ENCODE measurements around the gene NDUFAF2. TPM values are rescaled to one million over a fixed set of nuclear protein-coding genes. Genes with fewer than 3 reads are reported as not detected.

Gene NDUFAF2
- total and polyA plus RNA-seq, 10 of the 15 experiments (the other 5 are each of a cell fraction or from before 2014, with no cell fraction given): 22.4 to 121 (median 65.3) TPM

- Histone ChIP-seq H4K20me1 (ENCODE audit: control insufficient read depth, insufficient read depth) (no peaks in the 10 kb centered on the region), H3K4me3 (no peak overlapping the region), H2AFZ (ENCODE audit: control insufficient read depth, low read depth, low read length) (no peak overlapping the region), H3K4me1 (ENCODE audit: control insufficient read depth, insufficient read depth, low read length) (no peaks in the 10 kb centered on the region), H3K36me3 (ENCODE audit: control insufficient read depth in 2 of 2, insufficient read depth in 2 of 2, low read length in 1 of 2) (no peaks in the 10 kb centered on the region), H3K79me2 (ENCODE audit: control insufficient read depth, insufficient read depth, low read length) (no peaks in the 10 kb centered on the region), H3K4me2 (ENCODE audit: control insufficient read depth, insufficient read depth) (no peak overlapping the region), H3K9me3 (replicated peaks; ENCODE audit: control insufficient read depth, insufficient read depth, low read length) (no peaks in the 10 kb centered on the region; the same call in 1 of the 3 replicates), H3K27ac (ENCODE audit: control insufficient read depth, insufficient read depth) (no peak overlapping the region), H3K9ac (ENCODE audit: control insufficient read depth, insufficient read depth, low read length) (no peak overlapping the region), H3K27me3 (replicated peaks in 1 of 2; ENCODE audit: control insufficient read depth in 2 of 2, insufficient read depth in 2 of 2, low read length in 1 of 2) (no peaks in the 10 kb centered on the region)
- POLR2A ChIA-PET: no interaction called here
- intact Hi-C loops (cut with micrococcal nuclease; ENCODE audit: unreplicated experiment): no loop called here
- WGBS (ENCODE audit: insufficient coverage, insufficient replicate concordance, low lambda C conversion rate, missing lambda C conversion rate): 90% methylated on average over 2 of the region's 2 CpGs
- ATAC-seq (no peak), DNase-seq (ENCODE audit: low read depth, low spot score) (no peak), FAIRE-seq (no peak)
- TF ChIP-seq NFIC (IDR thresholded peaks at IDR 0.05; ENCODE audit: low read depth, low read length): no peak
- TF ChIP-seq CEBPB (IDR thresholded peaks at IDR 0.05; ENCODE audit: borderline replicate concordance in 1 of 2, low read depth in 2 of 2, low read length in 2 of 2): no peak
- no peak for TF ChIP-seq DPF2 (IDR thresholded peaks at IDR 0.05)
- no peak for TF ChIP-seq SUPT20H (IDR thresholded peaks at IDR 0.05; ENCODE audit: borderline replicate concordance, control insufficient read depth, low read depth, low read length)
- TF ChIP-seq NR2C1 (IDR thresholded peaks at IDR 0.05): no peak
- TF ChIP-seq KAT2A (conservative IDR thresholded peaks at IDR 0.05; ENCODE audit: control insufficient read depth, low read depth, low read length): no peak
- TF ChIP-seq GABPA (IDR thresholded peaks at IDR 0.05; ENCODE audit: low read depth): no peak
- no peak for TF ChIP-seq RELA (IDR thresholded peaks at IDR 0.05; ENCODE audit: borderline replicate concordance, partially characterized antibody)
- no peak for TF ChIP-seq FOS (IDR thresholded peaks at IDR 0.05; ENCODE audit: borderline replicate concordance, extremely low read depth, insufficient read length)
- no peak for TF ChIP-seq RAD51 (IDR thresholded peaks at IDR 0.05)
- no peak for TF ChIP-seq HSF1 (IDR thresholded peaks at IDR 0.05; ENCODE audit: low read depth, low read length)
- no peak for TF ChIP-seq ZBTB40 (IDR thresholded peaks at IDR 0.05; ENCODE audit: borderline replicate concordance)
- no peak for TF ChIP-seq BCL11A (IDR thresholded peaks at IDR 0.05; ENCODE audit: low read depth, low read length)
- no peak for TF ChIP-seq EED (IDR thresholded peaks at IDR 0.05; ENCODE audit: low read depth)
- no peak for TF ChIP-seq HDAC6 (IDR thresholded peaks at IDR 0.05; ENCODE audit: unreplicated experiment)
- no peak for TF ChIP-seq MYB (IDR thresholded peaks at IDR 0.05; ENCODE audit: borderline replicate concordance, low read depth, low read length)
- no peak for TF ChIP-seq NR2C2 (IDR thresholded peaks at IDR 0.05; ENCODE audit: borderline replicate concordance, control insufficient read depth, insufficient read length, low read depth)
- no peak for TF ChIP-seq ELK1 (IDR thresholded peaks at IDR 0.05; ENCODE audit: low read depth, low read length)
- no peak for TF ChIP-seq NRF1 (conservative IDR thresholded peaks at IDR 0.05; ENCODE audit: low read depth, low read length)
- CTCF ChIA-PET: interaction anchor here (0.6 kb wide), 1 partner anchor 82 kb away, joined by 4 read pairs; no protein-coding TSS in a partner anchor
- SMC1A ChIA-PET (ENCODE audit: uncharacterized antibody, unreplicated experiment): no interaction called here
- BruUV-seq (replicated peaks): no TSS peak
- RAD21 ChIA-PET (ENCODE audit: unreplicated experiment): no interaction called here
- in situ Hi-C loops (cut with MboI): no loop called here
These were observed 35.5 kb downstream of the NDUFAF2 start for GRCh38 chr5:60980511-60980910.
